Osteocyte (in vitro differentiated cells): ENCODE data around the gene STOX1. TPM values are rescaled to one million over a fixed set of nuclear protein-coding genes. Genes with fewer than 3 reads are reported as not detected.
"Not testable (repeated sequence)": the region's sequence is repeated elsewhere in the genome, so short reads cannot be mapped to it uniquely, and the experiment has no call there.

ENCODE experiments used
- DNase-seq: peaks from one replicate; pipeline ENCODE4 v3.0.0; 2021; ENCODE audit warnings: mixed read lengths; ENCODE audit not compliant: unreplicated experiment; ENCODE audit errors: extremely low spot score
- H3K27ac Mint-ChIP-seq: one replicate; pipeline ENCODE4 v1.8.0; 2021; ENCODE audit warnings: mild to moderate bottlenecking, mixed read lengths; ENCODE audit not compliant: unreplicated experiment
- H3K27me3 Mint-ChIP-seq: one replicate; pipeline ENCODE4 v1.8.0; 2021; ENCODE audit warnings: mixed read lengths; ENCODE audit not compliant: unreplicated experiment
- H3K36me3 Mint-ChIP-seq: one replicate; pipeline ENCODE4 v1.8.0; 2021; ENCODE audit warnings: mixed read lengths; ENCODE audit not compliant: unreplicated experiment
- H3K4me1 Mint-ChIP-seq: one replicate; pipeline ENCODE4 v1.8.0; 2021; ENCODE audit warnings: mixed read lengths; ENCODE audit not compliant: unreplicated experiment
- H3K4me3 Mint-ChIP-seq: one replicate; pipeline ENCODE4 v1.8.0; 2021; ENCODE audit warnings: mild to moderate bottlenecking, moderate library complexity, mixed read lengths; ENCODE audit not compliant: unreplicated experiment
- H3K9me3 Mint-ChIP-seq: one replicate; pipeline ENCODE4 v1.8.0; 2021; ENCODE audit warnings: mixed read lengths; ENCODE audit not compliant: unreplicated experiment
- CTCF ChIP-seq: fragments of 200-600 bp; sonication (generic); IDR thresholded peaks from 2 replicates; pipeline ENCODE4 v1.5.0; 2021; ENCODE audit warnings: antibody characterized with exemption, mild to moderate bottlenecking, moderate library complexity
- total RNA-seq: library from RNA; stranded (reverse); gene quantifications from 2 replicates; pipeline ENCODE4 v1.2.1, GENCODE V29; 2021

Gene STOX1
- total RNA-seq, 1 donor from 2014 or later: 1.3 TPM

DNA sequence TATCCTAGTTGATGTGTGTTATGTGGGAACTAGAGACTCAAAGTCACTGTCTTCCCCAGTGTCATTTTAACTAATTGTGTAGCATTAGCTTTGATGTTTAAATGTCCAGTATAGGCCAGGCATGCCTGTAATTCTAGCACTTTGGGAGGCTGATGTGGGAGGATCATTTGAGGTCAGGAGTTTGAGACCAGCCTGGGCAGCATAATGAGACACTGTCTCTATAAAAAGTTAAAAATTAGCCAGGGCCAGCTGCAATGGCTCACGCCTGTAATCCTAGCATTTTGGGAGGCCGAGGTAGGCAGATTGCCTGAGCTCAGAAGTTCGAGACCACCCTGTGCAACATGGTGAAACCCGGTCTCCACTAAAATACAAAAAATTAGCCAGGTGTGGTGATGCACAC is 98.2 kb downstream of the STOX1 start:
- TF ChIP-seq CTCF: no peak
- Mint-ChIP-seq H3K27ac (no peak overlapping the region), H3K4me3 (no peak overlapping the region), H3K27me3 (no peaks in the 10 kb centered on the region), H3K9me3 (no peaks in the 10 kb centered on the region), H3K36me3 (peaks cover 22% of the 10 kb centered on the region), H3K4me1 (peaks cover 12% of the 10 kb centered on the region)
- DNase-seq: no peak

GRCh38 chr10:68929157-68929556 is 101.8 kb downstream of the STOX1 start:
- not testable (repeated sequence) for H3K4me3 Mint-ChIP-seq, H3K9me3 Mint-ChIP-seq, DNase-seq

DNA sequence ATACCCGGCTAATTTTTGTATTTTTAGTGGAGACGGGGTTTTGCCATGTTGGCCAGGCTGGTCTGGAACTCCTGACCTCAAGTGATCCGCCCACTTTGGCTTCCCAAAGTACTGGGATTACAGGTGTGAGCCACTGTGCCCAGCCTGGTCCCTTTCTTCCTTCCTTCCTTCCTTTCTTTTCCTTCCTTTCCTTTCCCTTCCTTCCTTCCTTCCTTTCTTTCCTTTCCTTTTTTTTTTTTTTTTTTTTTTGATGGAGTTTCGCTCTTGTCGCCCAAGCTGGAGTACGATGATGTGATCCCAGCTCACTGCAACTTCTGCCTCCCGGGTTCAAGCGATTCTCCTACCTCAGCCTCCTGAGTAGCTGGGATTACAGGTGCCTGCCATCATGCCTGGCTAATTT is 102.6 kb downstream of the STOX1 start:
- H3K4me1 Mint-ChIP-seq, H3K4me3 Mint-ChIP-seq, H3K27me3 Mint-ChIP-seq, H3K9me3 Mint-ChIP-seq, H3K27ac Mint-ChIP-seq, DNase-seq: not testable (repeated sequence)
- peaks cover 20% of the 10 kb centered on the region for H3K36me3 Mint-ChIP-seq

More at GRCh38 chr10:68929157-68929556, 101.8 kb downstream of the STOX1 start:
- H3K27me3 Mint-ChIP-seq, H3K27ac Mint-ChIP-seq, H3K4me1 Mint-ChIP-seq: not testable (repeated sequence)
- peaks cover 26% of the 10 kb centered on the region for H3K36me3 Mint-ChIP-seq

DNA sequence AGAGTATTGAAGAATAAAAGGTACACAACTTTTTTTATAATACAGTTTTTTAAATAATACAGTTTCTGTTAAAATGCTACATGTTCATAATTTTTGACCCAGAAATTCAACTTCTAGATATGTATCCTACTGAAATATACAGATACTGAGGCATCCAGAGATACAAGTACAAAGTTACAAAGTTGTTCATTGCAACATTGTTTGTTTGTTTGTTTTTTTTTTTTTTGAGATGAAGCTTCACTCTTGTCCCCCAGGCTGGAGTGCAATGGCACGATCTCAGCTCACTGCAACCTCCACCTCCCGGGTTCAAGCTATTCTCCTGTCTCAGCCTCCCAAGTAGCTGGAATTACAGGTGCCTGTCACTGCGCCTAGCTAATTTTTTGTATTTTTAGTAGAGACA is 105.5 kb downstream of the STOX1 start:
- H3K4me1 Mint-ChIP-seq, H3K27me3 Mint-ChIP-seq, H3K4me3 Mint-ChIP-seq, H3K27ac Mint-ChIP-seq, H3K9me3 Mint-ChIP-seq, DNase-seq: not testable (repeated sequence)
- peaks cover 28% of the 10 kb centered on the region for H3K36me3 Mint-ChIP-seq

DNA sequence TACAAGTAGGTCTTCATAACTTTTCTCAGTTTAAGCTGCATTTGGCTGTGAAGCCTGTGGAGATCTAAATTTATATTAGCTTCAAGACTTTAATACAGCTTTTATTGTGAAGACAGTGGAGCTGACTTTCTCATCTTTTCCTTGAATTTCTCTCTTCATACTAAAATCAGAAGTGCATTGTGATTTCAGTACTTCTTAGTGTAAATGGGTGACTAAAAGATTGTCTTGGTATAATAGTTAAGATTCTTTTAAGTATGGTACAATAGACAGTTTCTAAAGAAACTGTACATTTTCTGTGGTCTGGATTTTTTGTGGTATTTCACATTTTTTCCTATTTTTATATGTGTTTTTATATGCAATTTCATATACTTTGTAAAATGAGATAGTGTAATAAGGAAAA is 107.7 kb downstream of the STOX1 start:
- Mint-ChIP-seq H3K4me3 (no peak overlapping the region), H3K9me3 (no peaks in the 10 kb centered on the region), H3K4me1 (no peaks in the 10 kb centered on the region), H3K27me3 (no peaks in the 10 kb centered on the region), H3K36me3 (peaks cover 39% of the 10 kb centered on the region), H3K27ac (no peak overlapping the region)
- DNase-seq: no peak
- no peak for TF ChIP-seq CTCF

GRCh38 chr10:68938117-68938516 is 110.8 kb downstream of the STOX1 start:
- DNase-seq: no peak
- no peak overlapping the region for H3K27ac Mint-ChIP-seq

More at GRCh38 chr10:68938117-68938516, 110.8 kb downstream of the STOX1 start:
- H3K27me3 Mint-ChIP-seq: no peaks in the 10 kb centered on the region
- no peaks in the 10 kb centered on the region for H3K4me1 Mint-ChIP-seq
- no peak for TF ChIP-seq CTCF
- peaks cover 28% of the 10 kb centered on the region for H3K36me3 Mint-ChIP-seq
- H3K9me3 Mint-ChIP-seq: no peaks in the 10 kb centered on the region
- no peak overlapping the region for H3K4me3 Mint-ChIP-seq
